Skeletal muscle satellite cell (primary cell): Measurements from ENCODE around the gene DUSP22.
A peak's percentile ranks its signal among the peaks of the same experiment; 100 is the strongest.

Experiments
- H3K27me3 ChIP-seq: 2 replicates; pipeline ENCODE4 v1.7.0; 2013; ENCODE audit warnings: low read length; ENCODE audit not compliant: control insufficient read depth, insufficient read depth
- H3K36me3 ChIP-seq: 2 replicates; pipeline ENCODE4 v1.7.0; 2013; ENCODE audit warnings: mild to moderate bottlenecking, control low read depth, low read length; ENCODE audit not compliant: insufficient read depth
- H3K4me1 ChIP-seq: 2 replicates; pipeline ENCODE4 v1.7.0; 2013; ENCODE audit warnings: low read length; ENCODE audit not compliant: control insufficient read depth, insufficient read depth
- H3K4me2 ChIP-seq: 2 replicates; pipeline ENCODE4 v1.7.0; 2013; ENCODE audit warnings: mild to moderate bottlenecking, low read length
- H3K4me3 ChIP-seq: 2 replicates; pipeline ENCODE4 v1.7.0; 2013; ENCODE audit warnings: low read length
- H3K9ac ChIP-seq: 2 replicates; pipeline ENCODE4 v1.7.0; 2013; ENCODE audit warnings: mild to moderate bottlenecking, low read depth, low read length, moderate library complexity
- H3K9me3 ChIP-seq: replicated peaks from 2 replicates; pipeline ENCODE4 v1.7.0; 2013; ENCODE audit warnings: mild to moderate bottlenecking, control low read depth, low read length

DUSP22 gene

GRCh38 chr6:291204-291696 is 1.0 kb upstream of the DUSP22 start:
- Histone ChIP-seq H3K36me3 (no peaks in the 10 kb centered on the region), H3K4me2 (peak overlapping the region; percentile 97), H3K9me3 (no peaks in the 10 kb centered on the region), H3K9ac (peak overlapping the region; percentile 96), H3K4me1 (peaks cover 6% of the 10 kb centered on the region), H3K27me3 (peaks cover 7% of the 10 kb centered on the region), H3K4me3 (peak overlapping the region; percentile 84)

- H3K4me3 ChIP-seq, result peak overlapping the region; percentile 84
- no peaks in the 10 kb centered on the region for H3K9me3 ChIP-seq
- H3K36me3 ChIP-seq, result no peaks in the 10 kb centered on the region
- peaks cover 5% of the 10 kb centered on the region for H3K27me3 ChIP-seq
- peaks cover 12% of the 10 kb centered on the region for H3K4me1 ChIP-seq
- peak overlapping the region; percentile 97 for H3K4me2 ChIP-seq
- H3K9ac ChIP-seq, result peak overlapping the region; percentile 96
Measured at GRCh38 chr6:292506-293192, 362 bp downstream of the DUSP22 start.

GRCh38 chr6:293193-294174 is 1.2 kb downstream of the DUSP22 start:
- H3K36me3 ChIP-seq, result no peaks in the 10 kb centered on the region
- H3K9me3 ChIP-seq, result no peaks in the 10 kb centered on the region
- H3K4me2 ChIP-seq, result peak overlapping the region; percentile 97
- peak overlapping the region; percentile 96 for H3K9ac ChIP-seq
- peak overlapping the region; percentile 84 for H3K4me3 ChIP-seq
- H3K4me1 ChIP-seq, result peaks cover 12% of the 10 kb centered on the region
- no peaks in the 10 kb centered on the region for H3K27me3 ChIP-seq

GRCh38 chr6:294656-295565 is 2.6 kb downstream of the DUSP22 start:
- no peaks in the 10 kb centered on the region for H3K9me3 ChIP-seq
- peaks cover 12% of the 10 kb centered on the region for H3K4me1 ChIP-seq
- H3K9ac ChIP-seq, result no peak overlapping the region
- H3K4me3 ChIP-seq, result no peak overlapping the region
- H3K36me3 ChIP-seq, result no peaks in the 10 kb centered on the region
- H3K27me3 ChIP-seq, result no peaks in the 10 kb centered on the region
- no peak overlapping the region for H3K4me2 ChIP-seq

GRCh38 chr6:296151-297122 is 4.2 kb downstream of the DUSP22 start:
- Histone ChIP-seq H3K27me3 (no peaks in the 10 kb centered on the region), H3K4me1 (peaks cover 7% of the 10 kb centered on the region), H3K36me3 (no peaks in the 10 kb centered on the region), H3K4me3 (no peak overlapping the region), H3K9me3 (no peaks in the 10 kb centered on the region), H3K9ac (no peak overlapping the region), H3K4me2 (peak overlapping the region; percentile 15)

- Histone ChIP-seq H3K36me3 (no peaks in the 10 kb centered on the region), H3K27me3 (no peaks in the 10 kb centered on the region), H3K4me1 (peaks cover 6% of the 10 kb centered on the region), H3K4me3 (no peak overlapping the region), H3K9me3 (no peaks in the 10 kb centered on the region), H3K9ac (no peak overlapping the region), H3K4me2 (no peak overlapping the region)
Measured at GRCh38 chr6:297571-298232, 5.4 kb downstream of the DUSP22 start.

- Histone ChIP-seq H3K27me3 (no peaks in the 10 kb centered on the region), H3K4me3 (no peak overlapping the region), H3K4me2 (no peak overlapping the region), H3K36me3 (no peaks in the 10 kb centered on the region), H3K4me1 (peaks cover 6% of the 10 kb centered on the region), H3K9ac (no peak overlapping the region), H3K9me3 (no peaks in the 10 kb centered on the region)
Measured at GRCh38 chr6:298233-299103, 6.2 kb downstream of the DUSP22 start.

GRCh38 chr6:299104-299980 is 7.1 kb downstream of the DUSP22 start:
- H3K9me3 ChIP-seq, result no peaks in the 10 kb centered on the region
- H3K4me2 ChIP-seq, result no peak overlapping the region
- no peak overlapping the region for H3K4me3 ChIP-seq
- H3K4me1 ChIP-seq, result peaks cover 6% of the 10 kb centered on the region
- H3K36me3 ChIP-seq, result no peaks in the 10 kb centered on the region
- no peaks in the 10 kb centered on the region for H3K27me3 ChIP-seq
- no peak overlapping the region for H3K9ac ChIP-seq

GRCh38 chr6:300026-300425 is 7.7 kb downstream of the DUSP22 start:
- Histone ChIP-seq H3K9ac (no peak overlapping the region), H3K9me3 (no peaks in the 10 kb centered on the region), H3K4me1 (peaks cover 6% of the 10 kb centered on the region), H3K27me3 (no peaks in the 10 kb centered on the region), H3K4me2 (no peak overlapping the region), H3K36me3 (no peaks in the 10 kb centered on the region), H3K4me3 (no peak overlapping the region)
